GM23248 (cell line): ENCODE measurements around the gene PRAC1. TPM values are rescaled to one million over a fixed set of nuclear protein-coding genes. Genes with fewer than 3 reads are reported as not detected.
A peak's percentile ranks its signal among the peaks of the same experiment; 100 is the strongest.

ENCODE experiments used
- DNase-seq: peaks from one replicate; pipeline ENCODE4 v3.0.0-alpha.2; 2015
- H2AFZ ChIP-seq: fragments of 200-600 bp; sonication (generic); 2 replicates; pipeline ENCODE4 v1.6.1; 2016; ENCODE audit warnings: antibody characterized with exemption
- H3F3A ChIP-seq: fragments of 200-600 bp; sonication (generic); 2 replicates; pipeline ENCODE4 v1.6.1; 2016; ENCODE audit warnings: mild to moderate bottlenecking, antibody characterized with exemption, mixed run types; ENCODE audit not compliant: insufficient read depth
- H3K27ac ChIP-seq: fragments of 200-600 bp; sonication (generic); 2 replicates; pipeline ENCODE4 v1.5.1; 2016; ENCODE audit warnings: mild to moderate bottlenecking
- H3K27me3 ChIP-seq: fragments of 200-600 bp; sonication (generic); replicated peaks from 2 replicates; pipeline ENCODE4 v1.6.1; 2016; ENCODE audit warnings: mild to moderate bottlenecking; ENCODE audit not compliant: insufficient read depth
- H3K36me3 ChIP-seq: fragments of 200-600 bp; sonication (generic); 2 replicates; pipeline ENCODE4 v1.6.1; 2016; ENCODE audit warnings: low read depth, mild to moderate bottlenecking
- H3K4me1 ChIP-seq: fragments of 200-600 bp; sonication (generic); 2 replicates; pipeline ENCODE4 v1.6.1; 2016; ENCODE audit warnings: mild to moderate bottlenecking; ENCODE audit not compliant: insufficient read depth
- H3K4me2 ChIP-seq: fragments of 200-600 bp; sonication (generic); one replicate; pipeline ENCODE4 v1.6.1; 2016; ENCODE audit warnings: mild to moderate bottlenecking; ENCODE audit not compliant: unreplicated experiment
- H3K4me3 ChIP-seq: fragments of 200-600 bp; sonication (generic); 2 replicates; pipeline ENCODE4 v1.5.1; 2016; ENCODE audit warnings: mild to moderate bottlenecking
- H3K79me2 ChIP-seq: fragments of 200-600 bp; sonication (generic); 2 replicates; pipeline ENCODE4 v1.6.1; 2016; ENCODE audit warnings: mild to moderate bottlenecking; ENCODE audit not compliant: insufficient read depth
- H3K9ac ChIP-seq: fragments of 200-600 bp; sonication (generic); 2 replicates; pipeline ENCODE4 v1.6.1; 2016; ENCODE audit warnings: mild to moderate bottlenecking
- H3K9me2 ChIP-seq: fragments of 200-600 bp; sonication (generic); 2 replicates; pipeline ENCODE4 v1.6.1; 2016; ENCODE audit warnings: mixed run types, mild to moderate bottlenecking, moderate library complexity; ENCODE audit not compliant: insufficient read depth
- H3K9me3 ChIP-seq: fragments of 200-600 bp; sonication (generic); one replicate; pipeline ENCODE4 v1.6.1; 2017; ENCODE audit warnings: low read depth
- H4K20me1 ChIP-seq: fragments of 200-600 bp; sonication (generic); 2 replicates; pipeline ENCODE4 v1.6.0; 2016; ENCODE audit not compliant: insufficient read depth
- EZH2 ChIP-seq: fragments of 200-600 bp; sonication (generic); IDR thresholded peaks from 2 replicates; pipeline ENCODE4 v1.6.1; 2018; ENCODE audit warnings: antibody characterized with exemption, mild to moderate bottlenecking; ENCODE audit not compliant: insufficient read depth, poor library complexity, severe bottlenecking
- EZH2phosphoT487 ChIP-seq: fragments of 200-600 bp; sonication (generic); IDR thresholded peaks from 2 replicates; pipeline ENCODE4 v1.6.1; 2018; ENCODE audit warnings: antibody characterized with exemption, moderate library complexity, mild to moderate bottlenecking, low read depth; ENCODE audit not compliant: insufficient read depth
- WGBS, 2 experiments: methylation state at CpG; one replicate each; pipeline ENCODE4 v1.1.6; 2015 to 2017; ENCODE audit warnings: low lambda C conversion rate in 2 of 2, low coverage in 1 of 2; ENCODE audit errors: missing lambda C conversion rate in 2 of 2; 5-methylcytosine and 5-hydroxymethylcytosine counted together
- in situ Hi-C: fragments of 300-500 bp; cut with MboI; formaldehyde crosslinking; loops from 2 replicates; pipeline ENCODE4 v1.15.0; 2020
- polyA plus RNA-seq: library from polyadenylated mRNA; unstranded; fragments of >200 nt; fragmentation: Nextera tagmentation; extraction: Ambion mirVana; gene quantifications from 2 replicates; pipeline ENCODE4 v1.2.1, GENCODE V29; 2016
- total RNA-seq: library from RNA; depleted of rRNA; stranded (reverse); fragments of >200 nt; shearing (Covaris generic); gene quantifications from 2 replicates; pipeline ENCODE4 v1.2.3, GENCODE V29; 2014

Gene PRAC1
- total and polyA plus RNA-seq, 2 experiments from 2014 or later = not detected

DNA sequence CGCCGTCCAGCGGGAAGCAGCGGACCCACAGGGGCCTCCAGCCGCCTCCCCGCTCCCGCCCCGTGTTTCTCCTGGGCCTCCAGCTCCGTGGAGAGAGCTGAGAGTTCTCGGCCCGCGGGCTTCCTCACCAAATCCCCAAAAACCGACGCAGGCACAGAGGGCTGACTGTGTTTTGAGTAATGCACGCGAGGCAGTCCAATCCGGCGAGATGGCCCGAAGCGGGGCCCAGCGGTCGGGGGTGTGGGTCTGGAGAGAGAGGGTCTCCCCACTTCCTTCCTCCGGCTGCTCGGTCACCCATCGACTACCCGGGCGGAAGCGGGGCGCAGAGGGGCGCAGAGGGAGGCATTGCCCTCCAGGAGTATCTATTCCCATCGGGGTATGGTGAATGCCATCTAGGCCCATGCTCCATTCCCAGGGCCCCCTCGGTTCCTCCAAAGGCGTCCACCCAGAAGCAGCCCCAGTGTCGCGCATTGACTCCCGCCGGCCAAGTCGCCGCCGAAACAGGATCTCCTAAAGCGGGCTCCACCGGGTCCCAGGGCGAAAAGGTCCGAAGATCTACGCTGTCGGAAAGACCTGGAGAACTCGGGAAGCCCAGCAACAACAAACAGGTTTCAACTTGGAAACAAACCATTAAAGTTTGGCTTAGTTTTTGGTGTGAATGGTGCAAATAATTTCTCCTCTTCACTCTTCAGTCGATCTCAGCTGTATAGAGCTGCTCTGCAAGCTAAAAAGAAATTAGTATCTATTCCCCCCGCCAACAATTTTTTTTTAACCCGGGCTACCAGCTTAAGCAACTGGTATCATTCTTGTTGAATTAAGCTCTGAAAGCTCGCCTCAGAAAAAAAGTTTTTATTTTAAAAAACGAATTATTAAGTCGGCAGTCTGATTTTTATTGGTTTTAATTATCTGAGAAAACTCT, 25.4 kb upstream of the PRAC1 start:
- no peak for DNase-seq
- in situ Hi-C loops = no loop called here
- no peaks in the 10 kb centered on the region for H3K79me2 ChIP-seq
- H3K4me1 ChIP-seq = no peaks in the 10 kb centered on the region
- peak; percentile 79 for TF ChIP-seq EZH2
- TF ChIP-seq EZH2phosphoT487 = peak; percentile 48; the same call in 1 of the 2 replicates
- H3K9me2 ChIP-seq = no peaks in the 10 kb centered on the region
- no peak overlapping the region for H3K4me2 ChIP-seq
- peaks cover 100% of the 10 kb centered on the region for H3K27me3 ChIP-seq
- no peaks in the 10 kb centered on the region for H3F3A ChIP-seq
- no peak overlapping the region for H3K4me3 ChIP-seq
- H3K36me3 ChIP-seq = no peaks in the 10 kb centered on the region
- WGBS, 2 experiments = 16 to 17% methylated on average over 41 to 53 of the region's 53 CpGs
- no peak overlapping the region for H3K9ac ChIP-seq
- no peak overlapping the region for H2AFZ ChIP-seq
- H3K27ac ChIP-seq = no peak overlapping the region
- no peaks in the 10 kb centered on the region for H4K20me1 ChIP-seq
- H3K9me3 ChIP-seq = no peaks in the 10 kb centered on the region

DNA sequence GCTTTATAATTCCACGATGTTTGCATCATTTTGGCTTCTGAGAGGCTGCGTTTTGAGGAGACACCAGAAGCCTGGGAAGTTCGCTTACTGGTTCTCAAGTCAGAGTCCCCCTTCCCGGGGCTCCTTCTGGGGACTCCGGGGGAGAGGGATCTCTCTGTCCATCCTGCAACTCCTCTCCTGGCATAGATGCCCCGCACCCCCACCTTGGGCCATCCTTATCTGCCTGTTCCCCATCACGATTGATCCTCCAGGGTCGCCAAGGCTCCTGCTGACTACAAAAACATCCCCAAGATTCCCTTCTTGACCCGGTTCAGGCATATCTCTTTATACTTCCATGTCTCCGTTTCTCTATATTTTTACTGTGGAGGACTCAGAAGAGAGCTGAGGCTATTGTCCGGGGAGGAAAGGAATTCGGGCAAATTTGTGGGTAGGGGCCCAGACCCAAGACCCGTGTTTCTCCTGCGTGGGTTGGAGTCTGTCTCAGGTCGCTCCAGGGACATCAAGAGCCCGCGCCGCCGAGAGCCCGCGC, 24.7 kb upstream of the PRAC1 start:
- no peak overlapping the region for H2AFZ ChIP-seq
- 5% methylated on average over 15 to 21 of the region's 21 CpGs for WGBS, 2 experiments
- H3K27me3 ChIP-seq = peaks cover 100% of the 10 kb centered on the region
- no peak for DNase-seq
- in situ Hi-C loops = no loop called here
- no peaks in the 10 kb centered on the region for H3K36me3 ChIP-seq
- H3K4me1 ChIP-seq = no peaks in the 10 kb centered on the region
- H3K9me2 ChIP-seq = no peaks in the 10 kb centered on the region
- no peak overlapping the region for H3K4me3 ChIP-seq
- H4K20me1 ChIP-seq = no peaks in the 10 kb centered on the region
- no peak overlapping the region for H3K4me2 ChIP-seq
- no peaks in the 10 kb centered on the region for H3F3A ChIP-seq
- no peak overlapping the region for H3K9ac ChIP-seq
- no peaks in the 10 kb centered on the region for H3K9me3 ChIP-seq
- H3K27ac ChIP-seq = no peak overlapping the region
- H3K79me2 ChIP-seq = no peaks in the 10 kb centered on the region
- no peak for TF ChIP-seq EZH2
- no peak for TF ChIP-seq EZH2phosphoT487

DNA sequence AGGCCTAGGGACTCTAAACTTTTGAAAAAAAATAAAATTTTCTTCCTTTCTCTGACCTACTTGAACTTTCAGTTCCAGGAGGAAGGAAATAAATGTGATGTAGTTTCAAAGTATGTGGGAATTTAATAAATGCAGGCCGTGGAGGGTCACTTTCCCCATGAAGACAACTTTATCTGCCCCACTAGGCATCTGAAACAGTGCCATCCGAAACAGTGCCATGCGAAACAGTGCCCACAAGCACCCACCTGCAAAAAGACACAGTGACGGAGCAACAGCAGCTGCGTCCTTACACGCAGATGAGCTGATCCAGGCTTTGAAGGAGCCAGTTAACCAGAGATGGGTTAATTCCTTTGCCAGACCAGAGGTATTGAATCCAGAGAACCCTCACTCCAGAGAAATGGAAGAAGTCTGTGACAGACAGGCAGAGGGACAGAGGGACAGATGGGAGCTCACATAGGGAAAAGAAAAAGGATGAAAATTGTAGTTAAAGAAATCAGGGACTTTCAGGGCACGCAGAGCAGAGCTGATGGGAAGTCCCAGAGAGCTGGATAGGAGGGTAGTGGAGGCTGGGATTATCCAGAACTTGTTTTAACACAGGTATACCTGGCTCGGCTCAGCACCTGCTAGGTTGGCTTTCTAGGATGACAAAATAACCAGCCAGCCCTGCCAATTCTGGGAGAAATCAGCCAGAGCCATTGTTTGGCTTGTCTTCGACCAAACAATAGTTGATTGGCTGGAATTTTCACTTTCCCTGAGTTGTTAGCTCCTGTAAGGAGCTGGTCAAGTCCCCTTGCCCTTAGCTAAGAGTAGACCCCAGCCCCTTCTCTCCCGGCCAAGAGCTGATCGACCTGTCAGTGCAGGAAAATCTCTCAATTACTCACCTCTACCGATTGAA, 23.3 kb upstream of the PRAC1 start:
- no peak overlapping the region for H3K4me2 ChIP-seq
- H3K9me2 ChIP-seq = no peaks in the 10 kb centered on the region
- no peak overlapping the region for H3K4me3 ChIP-seq
- H3K9me3 ChIP-seq = no peaks in the 10 kb centered on the region
- TF ChIP-seq EZH2 (no peak), EZH2phosphoT487 (no peak)
- no peak overlapping the region for H3K27ac ChIP-seq
- 17 to 18% methylated on average over 12 of the region's 12 CpGs for WGBS, 2 experiments
- no peak overlapping the region for H3K9ac ChIP-seq
- DNase-seq = no peak
- H3K36me3 ChIP-seq = no peaks in the 10 kb centered on the region
- in situ Hi-C loops = no loop called here
- H3K27me3 ChIP-seq = peaks cover 100% of the 10 kb centered on the region
- no peaks in the 10 kb centered on the region for H3K79me2 ChIP-seq
- no peaks in the 10 kb centered on the region for H4K20me1 ChIP-seq
- H3K4me1 ChIP-seq = no peaks in the 10 kb centered on the region
- H2AFZ ChIP-seq = no peak overlapping the region
- H3F3A ChIP-seq = no peaks in the 10 kb centered on the region

DNA sequence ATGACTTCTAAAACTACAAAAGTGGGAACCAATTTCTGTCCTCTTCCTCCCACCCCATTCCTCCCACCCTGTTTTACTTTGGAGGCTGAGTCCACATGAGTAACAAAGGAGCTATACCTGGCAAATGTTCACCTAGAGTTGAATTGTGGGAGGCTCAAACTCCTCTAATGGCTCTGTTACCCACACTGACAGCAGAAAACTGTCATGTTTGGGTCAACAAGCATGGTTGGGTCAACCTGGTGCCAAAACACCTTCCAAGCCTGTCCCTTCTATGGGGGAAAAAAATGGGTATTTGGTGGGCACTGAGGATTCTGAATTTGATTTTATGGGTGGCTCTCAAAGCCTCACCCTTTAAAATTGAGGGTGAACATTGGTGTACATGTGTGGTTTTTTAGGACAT, 18.2 kb upstream of the PRAC1 start:
- Histone ChIP-seq H3K27ac (no peak overlapping the region), H3K4me3 (no peak overlapping the region), H3K27me3 (peaks cover 99% of the 10 kb centered on the region), H3K9me2 (no peaks in the 10 kb centered on the region), H3K4me2 (no peak overlapping the region), H3K9me3 (no peaks in the 10 kb centered on the region), H4K20me1 (no peaks in the 10 kb centered on the region), H3K36me3 (no peaks in the 10 kb centered on the region), H3K79me2 (no peaks in the 10 kb centered on the region), H3K4me1 (no peaks in the 10 kb centered on the region), H2AFZ (no peak overlapping the region), H3K9ac (no peak overlapping the region), H3F3A (no peaks in the 10 kb centered on the region)
- in situ Hi-C loops = no loop called here
- TF ChIP-seq EZH2phosphoT487 (no peak), EZH2 (no peak)
- DNase-seq = no peak
